ENCODE data around the gene LRP1B.

- no peak for TF ChIP-seq MAX (IDR thresholded peaks at IDR 0.05; ENCODE audit: low read depth)
- TF ChIP-seq, protein P1, sequence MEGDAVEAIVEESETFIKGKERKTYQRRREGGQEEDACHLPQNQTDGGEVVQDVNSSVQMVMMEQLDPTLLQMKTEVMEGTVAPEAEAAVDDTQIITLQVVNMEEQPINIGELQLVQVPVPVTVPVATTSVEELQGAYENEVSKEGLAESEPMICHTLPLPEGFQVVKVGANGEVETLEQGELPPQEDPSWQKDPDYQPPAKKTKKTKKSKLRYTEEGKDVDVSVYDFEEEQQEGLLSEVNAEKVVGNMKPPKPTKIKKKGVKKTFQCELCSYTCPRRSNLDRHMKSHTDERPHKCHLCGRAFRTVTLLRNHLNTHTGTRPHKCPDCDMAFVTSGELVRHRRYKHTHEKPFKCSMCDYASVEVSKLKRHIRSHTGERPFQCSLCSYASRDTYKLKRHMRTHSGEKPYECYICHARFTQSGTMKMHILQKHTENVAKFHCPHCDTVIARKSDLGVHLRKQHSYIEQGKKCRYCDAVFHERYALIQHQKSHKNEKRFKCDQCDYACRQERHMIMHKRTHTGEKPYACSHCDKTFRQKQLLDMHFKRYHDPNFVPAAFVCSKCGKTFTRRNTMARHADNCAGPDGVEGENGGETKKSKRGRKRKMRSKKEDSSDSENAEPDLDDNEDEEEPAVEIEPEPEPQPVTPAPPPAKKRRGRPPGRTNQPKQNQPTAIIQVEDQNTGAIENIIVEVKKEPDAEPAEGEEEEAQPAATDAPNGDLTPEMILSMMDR (IDR thresholded peaks at IDR 0.05) = no peak
- TF ChIP-seq TAF1 (IDR thresholded peaks at IDR 0.05; ENCODE audit: borderline replicate concordance, low read depth, low read length) = no peak
- TF ChIP-seq SMC3 (IDR thresholded peaks at IDR 0.05; ENCODE audit: low read depth, low read length) = no peak
These were observed 1578.2 kb downstream of the LRP1B start for GRCh38 chr2:140552634-140553033.
